Measurements from ENCODE around the gene EIF4G2. TPM values are rescaled to one million over a fixed set of nuclear protein-coding genes. Genes with fewer than 3 reads are reported as not detected.

The EIF4G2 gene
- total RNA-seq, 6 experiments from 2014 or later = 229 to 373 (median 302) TPM

- Histone ChIP-seq H3K27me3 (no peaks in the 10 kb centered on the region), H3K27ac (peak overlapping the region in 1 of 3 donors; percentile 95), H3K36me3 (peaks cover 0 to 30% (median 8%) of the 10 kb centered on the region in 4 donors), H3K4me1 (peaks cover 0 to 14% (median 5%) of the 10 kb centered on the region in 4 donors), H3K4me3 (peak overlapping the region; percentile 75 to 90 (median 80)), H3K9me3 (no peaks in the 10 kb centered on the region)
- ATAC-seq (peak in 1 of 4 donors; percentile 21), DNase-seq (no peak)
- TF ChIP-seq, protein P1, sequence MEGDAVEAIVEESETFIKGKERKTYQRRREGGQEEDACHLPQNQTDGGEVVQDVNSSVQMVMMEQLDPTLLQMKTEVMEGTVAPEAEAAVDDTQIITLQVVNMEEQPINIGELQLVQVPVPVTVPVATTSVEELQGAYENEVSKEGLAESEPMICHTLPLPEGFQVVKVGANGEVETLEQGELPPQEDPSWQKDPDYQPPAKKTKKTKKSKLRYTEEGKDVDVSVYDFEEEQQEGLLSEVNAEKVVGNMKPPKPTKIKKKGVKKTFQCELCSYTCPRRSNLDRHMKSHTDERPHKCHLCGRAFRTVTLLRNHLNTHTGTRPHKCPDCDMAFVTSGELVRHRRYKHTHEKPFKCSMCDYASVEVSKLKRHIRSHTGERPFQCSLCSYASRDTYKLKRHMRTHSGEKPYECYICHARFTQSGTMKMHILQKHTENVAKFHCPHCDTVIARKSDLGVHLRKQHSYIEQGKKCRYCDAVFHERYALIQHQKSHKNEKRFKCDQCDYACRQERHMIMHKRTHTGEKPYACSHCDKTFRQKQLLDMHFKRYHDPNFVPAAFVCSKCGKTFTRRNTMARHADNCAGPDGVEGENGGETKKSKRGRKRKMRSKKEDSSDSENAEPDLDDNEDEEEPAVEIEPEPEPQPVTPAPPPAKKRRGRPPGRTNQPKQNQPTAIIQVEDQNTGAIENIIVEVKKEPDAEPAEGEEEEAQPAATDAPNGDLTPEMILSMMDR (IDR thresholded peaks at IDR 0.05) = no peak
- TF ChIP-seq POLR2A (IDR thresholded peaks at IDR 0.05) = no peak
- 9% methylated on average over 2 of the region's 2 CpGs for WGBS (ENCODE audit: insufficient coverage, low coverage, low lambda C conversion rate, missing lambda C conversion rate)
- intact Hi-C loops (cut with DNase I) = no loop called here
Measured at GRCh38 chr11:10752061-10752460, 56.7 kb downstream of the EIF4G2 start.

DNA sequence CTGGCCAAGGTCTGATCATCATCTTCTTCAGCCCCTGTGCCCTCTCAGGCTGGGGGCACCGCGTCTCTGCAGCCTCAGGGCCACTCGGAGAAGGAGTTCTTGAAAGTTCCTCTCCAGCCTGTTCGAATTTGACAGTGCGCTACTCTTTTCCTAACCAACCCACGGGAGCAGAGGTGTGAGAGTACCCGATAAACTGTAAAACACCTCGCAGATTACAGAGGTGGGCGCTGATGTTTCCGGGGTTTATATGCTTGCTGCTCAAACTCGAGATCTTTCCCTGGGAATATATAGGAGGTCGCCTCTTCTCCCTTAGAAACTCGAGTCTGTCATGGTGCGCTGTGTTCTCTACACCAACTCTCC, 57.2 kb downstream of the EIF4G2 start:
- H3K4me1 ChIP-seq = peaks cover 0 to 14% (median 5%) of the 10 kb centered on the region in 4 donors
- intact Hi-C loops (cut with DNase I) = no loop called here
- peak overlapping the region; percentile 82 to 95 (median 91) for H3K27ac ChIP-seq
- no peaks in the 10 kb centered on the region for H3K27me3 ChIP-seq
- TF ChIP-seq, protein P1 (IDR thresholded peaks at IDR 0.05) = no peak
- no peak for TF ChIP-seq POLR2A (IDR thresholded peaks at IDR 0.05)
- 1% methylated on average over 10 of the region's 14 CpGs for WGBS (ENCODE audit: insufficient coverage, low coverage, low lambda C conversion rate, missing lambda C conversion rate)
- peak overlapping the region; percentile 75 to 90 (median 80) for H3K4me3 ChIP-seq
- peaks cover 0 to 25% (median 5%) of the 10 kb centered on the region in 4 donors for H3K36me3 ChIP-seq
- ATAC-seq (peak; percentile 21 to 26 (median 23)), DNase-seq (no peak)
- H3K9me3 ChIP-seq = no peaks in the 10 kb centered on the region

DNA sequence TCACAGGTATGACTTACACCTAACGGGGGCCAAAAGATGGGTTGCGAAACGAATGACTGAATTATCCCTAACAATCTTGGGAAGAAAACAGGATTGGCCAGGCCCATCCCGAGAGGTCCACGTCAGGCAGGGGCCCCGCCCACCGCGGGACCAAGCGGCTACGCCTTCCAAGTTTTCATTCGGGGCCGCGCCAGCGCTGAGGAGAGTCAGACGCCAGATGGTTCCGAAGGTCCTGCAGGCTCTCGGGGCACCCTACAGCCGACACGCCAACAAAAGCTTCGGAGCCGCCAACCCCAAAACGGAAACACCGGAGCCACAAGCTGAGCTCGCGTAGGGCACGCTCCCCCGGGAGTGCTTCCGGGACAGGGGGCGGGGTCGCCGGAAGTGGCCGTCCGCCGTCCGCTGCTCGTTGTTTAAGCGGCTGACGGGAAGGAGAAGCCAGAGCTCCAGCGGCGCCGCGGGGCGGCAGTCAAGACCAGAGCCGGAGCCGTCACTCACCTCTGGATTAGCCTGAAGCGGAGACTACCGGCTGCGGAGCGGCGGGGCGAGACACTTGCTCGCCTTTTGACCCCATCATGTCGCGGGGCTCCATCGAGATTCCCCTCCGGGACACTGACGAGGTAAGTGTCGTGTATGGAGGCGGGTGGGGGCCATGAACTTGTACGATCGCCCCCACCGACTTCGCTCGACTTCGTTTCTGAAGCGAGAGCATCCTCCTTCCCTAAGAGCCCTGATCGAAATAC, 57.7 kb downstream of the EIF4G2 start, which contains the start of gene CTR9:
Gene CTR9 (plus strand): TSS at position 409 of the 743 bp plus-strand sequence. CDS start 167 bp downstream, at position 576.
- peak; percentile 93 to 98 (median 98) for ATAC-seq
- WGBS (ENCODE audit: insufficient coverage, low coverage, low lambda C conversion rate, missing lambda C conversion rate) = 3% methylated on average over 17 of the region's 67 CpGs
- Histone ChIP-seq H3K4me1 (peaks cover 0 to 14% (median 5%) of the 10 kb centered on the region in 4 donors), H3K27ac (peak within 1 kb of the TSS; percentile 82 to 95 (median 91)), H3K36me3 (peaks cover 0 to 25% (median 5%) of the 10 kb centered on the region in 4 donors), H3K4me3 (peak within 1 kb of the TSS; percentile 75 to 90 (median 80)), H3K27me3 (no peaks in the 10 kb centered on the region), H3K9me3 (no peaks in the 10 kb centered on the region)
- TF ChIP-seq POLR2A (IDR thresholded peaks at IDR 0.05) = peak; percentile 97
- TF ChIP-seq, protein P1 (IDR thresholded peaks at IDR 0.05) = peak in 2 of 4 donors; percentile 26
- intact Hi-C loops (cut with DNase I) = no loop called here
- DNase-seq = peak; percentile 95 to 96 (median 96)

- intact Hi-C loops (cut with DNase I) = no loop called here
- 64% methylated on average over 2 of the region's 2 CpGs for WGBS (ENCODE audit: insufficient coverage, low coverage, low lambda C conversion rate, missing lambda C conversion rate)
- ATAC-seq (no peak), DNase-seq (no peak)
- Histone ChIP-seq H3K27me3 (no peaks in the 10 kb centered on the region), H3K4me1 (peaks cover 0 to 14% (median 5%) of the 10 kb centered on the region in 4 donors), H3K9me3 (no peaks in the 10 kb centered on the region), H3K36me3 (peaks cover 0 to 13% (median 0%) of the 10 kb centered on the region in 4 donors), H3K27ac (no peak overlapping the region), H3K4me3 (no peak overlapping the region)
- TF ChIP-seq, protein P1 (IDR thresholded peaks at IDR 0.05) = no peak
- TF ChIP-seq POLR2A (IDR thresholded peaks at IDR 0.05) = no peak
Measured at GRCh38 chr11:10749476-10749875, 59.2 kb downstream of the EIF4G2 start.

Measured in right lobe of liver (tissue), 6 donors.